ENCODE measurements around the gene KAZN.

The KAZN gene

DNA sequence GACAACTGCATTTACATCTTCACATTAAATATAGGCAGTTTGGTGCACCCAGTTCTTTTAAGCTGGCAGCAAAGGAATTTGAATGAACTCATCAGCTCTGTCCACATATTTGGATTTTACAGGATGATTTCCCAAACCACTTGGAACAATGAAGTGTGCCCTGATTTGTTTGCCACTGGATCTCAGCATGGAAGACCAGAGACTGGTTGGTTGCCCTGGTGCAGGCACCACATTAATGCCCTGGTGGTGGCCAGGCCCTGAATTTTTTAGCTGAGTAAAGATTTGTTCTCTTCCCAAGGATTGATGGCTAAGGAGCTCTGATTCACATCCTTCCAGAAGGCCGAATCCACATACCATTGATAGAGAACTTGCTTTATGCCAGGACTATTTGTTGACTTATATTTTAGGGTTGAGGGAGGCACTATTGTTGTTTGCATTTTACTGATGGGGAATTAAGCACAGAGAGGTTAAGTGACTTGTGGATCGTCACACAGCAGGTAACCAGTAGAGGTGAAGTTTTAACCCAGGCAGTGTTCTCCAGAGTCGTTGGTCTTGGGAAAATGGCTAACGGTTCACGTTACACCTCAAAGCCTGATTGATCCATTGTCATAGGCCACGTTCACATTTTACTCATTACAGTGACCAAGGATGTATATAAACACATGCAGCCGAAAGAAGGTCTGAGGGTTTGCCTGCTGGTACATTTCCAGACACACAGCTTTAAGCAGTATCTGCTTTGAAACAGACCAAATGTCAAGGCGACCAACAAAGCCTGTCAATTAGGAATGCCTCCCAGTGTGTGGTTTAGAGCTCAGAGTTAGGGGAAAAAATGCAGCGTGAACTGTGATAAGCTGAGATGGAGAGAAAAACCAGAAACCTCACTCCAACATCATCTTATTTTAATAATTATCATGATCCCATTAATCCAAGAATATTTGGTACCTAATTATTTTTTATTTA lies 50.7 kb downstream of the KAZN start:
- DNase-seq = no peak

DNA sequence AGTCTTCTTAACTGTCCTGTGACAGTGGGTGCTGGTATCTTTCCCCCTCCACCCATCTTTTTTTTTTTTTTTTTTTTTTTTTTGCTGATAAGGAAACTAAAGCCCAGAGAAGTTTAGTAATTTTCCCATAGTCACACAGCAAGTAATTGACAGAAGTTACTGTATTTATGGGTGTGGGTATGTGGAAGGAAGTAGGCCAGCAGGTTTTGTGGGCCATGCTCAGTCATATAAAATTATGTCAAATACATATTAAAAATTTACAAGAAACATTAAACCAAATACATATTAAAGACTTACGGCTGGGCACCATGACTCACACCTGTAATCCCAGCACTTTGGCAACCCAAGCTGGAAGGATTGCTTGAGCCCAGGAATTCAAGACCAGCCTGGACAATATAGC lies 51.5 kb downstream of the KAZN start:
- no peak for DNase-seq

DNA sequence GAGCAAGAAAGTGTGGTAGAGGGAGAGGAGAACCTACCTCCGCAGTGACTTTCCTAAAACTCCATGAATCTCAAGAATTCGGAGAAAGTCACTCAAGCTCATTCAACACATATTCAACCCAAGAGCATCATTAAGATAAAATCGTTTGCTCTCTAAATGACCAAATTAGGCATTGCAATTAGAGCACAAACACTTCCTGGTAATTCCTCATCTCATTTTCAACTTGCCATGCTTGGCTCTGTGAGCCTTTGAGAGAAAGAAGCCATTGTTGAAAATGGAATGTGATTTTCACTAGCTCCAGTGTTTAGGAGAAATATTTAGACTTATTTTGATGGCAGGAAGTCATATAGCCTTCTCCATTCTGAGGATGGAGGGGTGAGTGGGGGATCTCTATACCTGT lies 52.5 kb downstream of the KAZN start:
- no peak for DNase-seq

DNA sequence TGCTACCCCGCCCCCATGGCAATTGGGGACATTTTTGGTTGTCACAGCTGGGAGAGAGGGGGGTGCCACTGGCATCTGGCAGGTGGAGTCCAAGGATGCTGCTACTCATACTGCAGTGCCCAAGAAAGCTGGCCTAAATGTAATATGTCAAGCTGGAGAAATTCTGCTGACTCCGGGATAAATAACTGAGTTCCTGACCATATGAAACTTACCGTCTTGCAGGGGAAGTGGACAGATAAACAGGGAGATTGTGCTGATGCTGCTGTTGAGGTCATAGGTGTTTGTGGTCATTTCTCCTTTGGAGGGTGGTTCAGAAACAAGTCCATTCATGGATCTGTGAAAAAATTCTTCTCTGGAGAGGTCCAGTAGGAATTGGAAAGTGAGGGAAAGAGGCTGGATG lies 54.4 kb downstream of the KAZN start:
- DNase-seq = no peak

DNA sequence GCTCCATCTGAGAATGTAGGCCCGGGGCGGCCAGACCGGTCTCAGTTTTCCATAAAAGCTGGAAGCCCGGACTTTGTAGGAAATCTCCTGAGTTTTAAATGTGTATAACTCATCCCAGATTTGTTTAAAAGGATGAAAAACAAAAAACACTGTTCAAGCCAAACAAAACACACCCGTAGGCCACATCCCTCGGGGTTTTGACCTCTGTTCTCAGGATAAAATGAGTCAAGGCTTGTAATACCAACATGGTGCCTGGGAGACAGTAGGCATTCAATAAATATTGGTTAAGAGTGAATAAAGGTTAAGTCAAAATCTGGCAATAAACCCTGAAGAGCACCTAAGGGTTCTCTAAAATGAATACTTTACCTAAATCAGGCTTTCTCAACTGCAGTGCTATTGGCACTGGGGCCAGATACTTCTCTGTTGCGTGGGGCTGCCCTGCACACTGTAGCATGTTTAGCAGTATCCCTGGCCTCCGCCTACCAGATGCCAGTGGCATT lies 55.0 kb downstream of the KAZN start:
- DNase-seq = no peak

DNA sequence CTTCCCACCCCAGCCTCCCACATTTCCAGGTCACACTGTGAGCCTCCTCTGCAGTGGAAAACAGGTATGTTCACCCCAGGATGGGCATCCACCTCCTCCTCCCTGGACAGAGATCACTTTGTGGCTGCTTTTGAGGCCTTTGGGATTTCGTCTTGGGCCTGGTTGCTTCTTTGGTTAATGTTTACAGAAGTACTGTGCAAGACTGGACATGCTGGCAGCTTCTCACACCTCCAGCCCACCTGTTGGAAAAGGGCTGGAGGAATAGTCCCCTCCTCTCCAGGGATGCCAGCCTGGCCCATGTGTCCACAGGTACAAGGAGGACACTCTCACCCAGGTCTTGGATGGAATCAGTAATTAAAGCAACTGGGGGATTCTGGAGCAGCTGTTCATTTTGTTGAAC lies 56.1 kb downstream of the KAZN start:
- no peak for DNase-seq

DNA sequence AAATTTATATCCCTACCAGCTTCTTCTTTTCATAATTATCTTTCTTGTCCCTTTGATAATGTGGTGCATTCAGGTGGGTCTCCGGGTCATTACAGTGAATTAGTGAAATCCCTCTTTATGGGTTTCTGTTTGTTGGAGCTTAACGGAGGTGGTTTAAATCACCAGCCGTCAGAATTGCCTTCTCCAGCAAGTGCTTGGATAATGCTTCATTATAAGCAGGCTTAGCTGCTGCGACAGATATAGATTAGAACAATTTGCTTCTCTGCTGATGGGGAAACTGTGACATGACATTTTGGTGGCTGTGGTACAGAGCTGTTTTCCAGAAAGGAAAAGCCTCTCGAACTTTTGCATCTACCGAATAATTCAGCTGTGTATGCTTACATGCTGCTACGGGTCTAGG lies 56.9 kb downstream of the KAZN start:
- no peak for DNase-seq

DNA sequence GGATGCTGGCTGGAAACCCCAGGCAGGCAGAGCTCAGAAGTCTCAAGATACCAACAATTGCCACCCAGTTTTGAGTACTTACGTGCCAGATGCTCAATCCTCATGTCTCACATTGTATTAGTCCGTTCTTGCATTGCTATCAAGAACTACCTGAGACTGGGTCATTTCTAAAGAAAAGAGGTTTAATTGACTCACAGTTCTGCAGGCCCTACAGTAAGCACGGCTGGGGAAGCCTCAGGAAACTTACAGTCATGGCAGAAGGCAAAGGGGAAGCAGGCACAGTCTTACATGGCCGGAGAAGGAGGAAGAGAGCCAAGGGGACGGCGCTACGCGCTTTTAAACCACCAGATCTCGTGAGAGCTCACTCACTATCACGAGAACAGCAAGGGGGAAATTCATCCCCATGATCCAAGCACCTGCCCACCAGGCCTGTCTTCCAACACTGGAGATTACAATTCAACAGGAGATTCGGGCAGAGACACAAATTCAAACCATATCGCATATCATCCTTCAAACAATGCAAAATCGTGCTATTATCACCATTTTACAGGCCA lies 58.0 kb downstream of the KAZN start:
- no peak for DNase-seq

DNA sequence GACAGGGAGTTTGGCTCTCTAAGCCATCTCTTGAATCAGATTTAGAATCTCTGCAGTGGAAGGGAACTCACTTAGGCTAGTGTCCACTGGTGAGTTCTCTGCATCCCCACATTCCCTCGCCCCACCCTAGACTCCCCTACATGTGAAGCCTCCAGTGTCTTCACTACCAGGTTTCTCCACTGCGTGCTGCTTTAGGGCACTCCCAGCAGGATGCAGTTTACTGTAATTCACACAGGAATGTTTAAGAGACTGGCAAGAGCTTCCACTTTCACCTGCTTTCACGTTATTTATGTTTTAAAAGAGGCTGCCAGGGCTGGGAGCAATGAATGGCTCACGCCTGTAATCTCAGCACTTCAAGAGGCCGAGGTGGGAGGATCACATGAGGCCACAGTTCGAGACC lies 60.2 kb downstream of the KAZN start:
- no peak for DNase-seq

DNA sequence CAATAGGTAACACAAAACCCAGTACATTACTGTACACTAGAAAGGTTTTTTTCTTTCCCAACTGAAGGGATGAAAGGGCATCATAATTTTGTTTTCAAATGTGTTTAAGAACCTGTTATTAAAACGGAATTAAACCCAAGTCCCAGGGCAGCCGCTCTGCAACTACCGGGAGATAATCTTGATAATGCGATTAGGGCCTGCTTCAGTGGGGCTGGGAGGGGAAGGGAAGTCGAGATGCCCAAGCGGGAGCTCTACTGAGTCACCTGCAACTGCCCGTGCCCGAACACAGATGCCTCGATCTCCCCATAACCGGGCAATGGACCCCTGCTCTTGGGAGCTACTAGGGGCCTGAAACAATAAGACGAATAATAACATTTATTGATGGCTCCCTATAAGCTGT lies 61.4 kb downstream of the KAZN start:
- no peak for DNase-seq

DNA sequence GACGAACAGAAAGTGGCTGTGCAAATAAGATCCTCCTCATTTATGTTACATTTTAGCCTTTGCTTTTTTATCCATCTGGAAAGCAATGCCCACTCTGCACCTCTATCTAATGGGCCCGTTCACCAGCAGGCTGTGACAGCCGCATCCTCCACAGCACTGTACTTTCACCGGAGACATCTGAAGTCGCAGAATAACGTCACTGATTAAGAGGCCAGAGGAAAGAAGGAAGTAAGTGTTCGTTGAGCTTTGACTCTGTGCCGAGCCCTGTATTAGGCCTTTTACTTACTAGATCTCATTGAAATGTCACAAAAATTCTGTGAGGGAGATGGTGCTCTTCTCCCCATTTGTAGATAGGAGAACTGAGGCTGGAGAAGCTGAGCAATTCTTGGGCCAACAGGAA lies 62.3 kb downstream of the KAZN start:
- no peak for DNase-seq

DNA sequence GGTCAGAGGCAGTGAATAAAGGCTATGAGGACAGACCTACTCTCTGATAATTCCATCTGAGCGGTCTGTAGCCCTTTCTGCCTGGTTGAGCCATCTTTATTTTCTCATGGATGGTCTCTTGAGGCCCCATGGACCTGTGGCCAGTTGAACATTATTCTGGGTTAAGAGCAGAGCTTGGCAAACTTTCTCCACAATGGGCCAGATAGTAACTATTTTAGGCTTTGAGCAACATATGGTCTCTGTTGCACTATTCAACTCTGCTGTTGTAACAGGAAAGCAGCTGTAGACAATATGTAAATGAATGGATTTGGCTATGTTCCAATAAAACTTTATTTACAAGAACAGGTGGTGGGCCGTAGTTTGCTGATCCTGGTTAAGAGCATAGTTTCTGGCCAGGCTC lies 62.7 kb downstream of the KAZN start:
- DNase-seq = no peak

DNA sequence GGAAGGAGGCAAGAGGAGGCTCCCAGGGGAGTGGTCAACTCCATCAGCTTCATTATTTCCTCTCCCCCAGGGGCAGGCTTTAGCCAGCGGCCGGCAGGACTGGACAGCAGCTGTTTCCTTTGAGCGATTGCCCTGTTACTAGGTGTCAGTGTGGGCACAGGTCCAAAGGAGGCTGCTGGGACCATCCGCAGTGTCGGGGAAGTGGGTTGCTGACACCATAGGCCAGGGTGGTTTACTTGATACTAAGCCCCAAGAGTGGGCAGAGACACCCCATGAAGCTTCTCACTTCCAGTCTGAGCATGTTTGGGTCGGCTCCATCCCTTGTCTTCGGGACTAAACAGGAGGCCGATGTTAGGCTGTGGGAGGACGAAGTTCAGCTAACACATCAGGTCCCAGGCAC lies 63.6 kb downstream of the KAZN start:
- no peak for DNase-seq

DNA sequence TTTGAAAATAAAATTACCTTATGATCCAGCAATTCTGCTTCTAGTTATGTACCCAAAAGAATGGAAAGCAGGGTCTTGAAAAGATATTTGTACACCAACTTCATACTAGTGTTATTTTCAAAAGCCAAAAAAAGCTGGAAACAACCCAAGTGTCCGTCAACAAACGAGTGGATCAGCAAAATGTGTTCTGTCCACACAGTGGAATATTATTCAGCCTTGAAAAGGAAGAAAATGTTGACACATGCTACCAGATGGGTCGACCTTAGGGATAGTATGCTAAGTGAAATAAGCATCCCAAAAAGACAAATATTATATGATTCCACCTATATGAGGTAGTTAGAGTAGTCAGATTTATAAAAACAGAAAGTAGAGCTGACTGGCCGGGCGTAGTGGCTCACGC lies 65.3 kb downstream of the KAZN start:
- no peak for DNase-seq

DNA sequence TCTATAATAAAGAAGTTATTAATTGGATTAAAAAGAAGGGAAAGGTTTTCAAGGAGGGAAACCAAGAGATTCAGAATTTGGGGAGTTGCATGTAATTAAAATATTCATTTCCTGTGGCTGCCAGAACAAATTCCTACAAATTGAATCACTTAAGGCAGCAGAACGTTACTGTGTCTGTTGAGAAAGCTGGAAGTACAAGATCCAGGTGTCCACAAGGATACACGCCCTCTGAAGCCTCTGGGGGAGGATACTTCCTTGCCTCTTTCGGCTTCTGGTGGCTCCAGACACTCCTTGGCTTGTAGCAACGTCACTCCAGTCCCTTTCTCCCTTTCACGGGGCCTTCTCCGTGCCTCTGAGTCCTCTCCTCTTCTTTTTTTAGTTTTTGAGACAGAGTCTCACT lies 67.9 kb downstream of the KAZN start:
- DNase-seq = no peak

DNA sequence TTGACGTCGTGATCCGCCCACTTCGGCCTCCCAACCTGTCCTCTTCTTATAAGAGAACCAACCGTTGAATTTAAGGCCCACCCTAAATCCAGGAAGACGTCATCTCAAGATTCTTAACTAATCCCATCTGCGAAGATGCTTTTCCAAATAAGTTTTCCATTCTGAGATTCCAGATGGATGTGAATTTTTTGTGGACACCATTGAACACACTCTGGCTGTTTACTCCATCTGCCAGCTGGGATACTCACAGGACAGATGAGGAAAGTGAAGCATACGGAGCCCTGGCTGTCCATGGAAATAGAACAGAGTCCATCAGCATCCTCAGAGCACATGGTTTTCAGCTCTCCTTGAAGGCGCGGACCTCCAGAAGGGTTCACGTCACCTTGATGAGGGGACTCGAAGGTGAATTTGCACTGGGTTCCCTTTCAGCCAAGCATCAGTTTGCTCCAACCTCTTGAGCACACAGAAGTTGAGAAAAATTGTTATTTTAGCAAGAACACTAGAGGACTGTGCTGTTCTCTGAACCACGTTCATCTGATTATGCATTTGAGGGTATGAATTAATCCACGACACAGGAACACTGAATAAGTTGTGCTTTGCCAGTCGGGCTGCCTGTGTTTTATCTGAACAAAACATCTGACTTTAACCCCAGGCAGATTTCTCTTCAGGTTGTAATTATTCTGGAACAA lies 68.6 kb downstream of the KAZN start:
- DNase-seq = no peak

DNA sequence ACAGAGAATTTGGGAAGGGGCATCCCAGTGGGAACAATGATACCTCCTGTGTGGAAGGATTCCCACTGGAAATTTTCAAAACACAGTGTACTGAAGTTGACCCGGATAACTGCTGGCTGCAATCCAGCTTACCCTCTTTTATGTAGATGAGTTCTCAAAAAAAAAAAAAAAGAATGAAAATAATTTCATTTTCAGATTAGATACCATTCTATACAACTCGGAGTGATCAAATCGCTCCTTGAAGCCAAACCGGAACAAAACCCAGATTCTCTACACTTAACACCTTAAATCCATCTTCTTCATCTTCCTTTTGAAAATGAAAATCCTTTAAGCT lies 69.1 kb downstream of the KAZN start:
- no peak for DNase-seq

DNA sequence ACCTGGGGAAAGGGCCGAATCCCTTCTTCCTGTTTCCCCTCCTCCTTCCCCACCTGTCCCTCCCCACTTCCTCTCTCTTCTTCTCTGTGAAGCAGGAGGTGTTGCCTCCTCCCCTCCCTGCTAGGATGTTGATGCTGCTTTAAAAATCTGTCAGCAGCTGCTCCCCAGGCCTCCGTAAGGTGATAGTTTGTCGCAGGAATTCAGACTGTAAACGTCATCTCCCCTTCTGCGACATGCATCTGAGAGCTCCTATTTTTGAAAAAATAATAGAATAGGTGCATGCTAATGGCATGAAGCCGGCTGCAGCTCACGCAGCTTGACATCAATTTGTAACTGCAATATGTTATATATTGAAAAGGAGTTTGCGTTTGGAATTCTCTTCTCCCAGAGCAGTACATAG lies 70.1 kb downstream of the KAZN start:
- DNase-seq = no peak

DNA sequence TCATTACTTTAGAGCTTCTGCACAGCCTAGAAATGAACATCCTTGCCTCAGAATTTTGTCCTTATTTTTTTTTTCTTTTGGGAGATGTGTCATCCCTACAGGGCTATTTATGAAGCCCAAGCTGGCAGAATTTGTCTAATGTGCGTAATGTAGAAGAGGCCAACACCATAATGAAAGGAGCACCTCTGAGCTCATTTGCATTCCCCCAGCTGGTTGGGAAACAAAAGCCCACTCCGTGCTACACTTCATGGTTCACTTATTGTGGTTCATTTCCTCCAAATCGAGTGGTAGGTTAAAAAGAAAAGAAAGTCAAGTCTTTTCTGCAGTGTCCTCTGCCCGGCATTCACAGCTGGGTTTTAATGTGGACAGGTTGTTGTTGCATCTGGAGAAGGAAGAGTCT lies 73.5 kb downstream of the KAZN start:
- no peak for DNase-seq

DNA sequence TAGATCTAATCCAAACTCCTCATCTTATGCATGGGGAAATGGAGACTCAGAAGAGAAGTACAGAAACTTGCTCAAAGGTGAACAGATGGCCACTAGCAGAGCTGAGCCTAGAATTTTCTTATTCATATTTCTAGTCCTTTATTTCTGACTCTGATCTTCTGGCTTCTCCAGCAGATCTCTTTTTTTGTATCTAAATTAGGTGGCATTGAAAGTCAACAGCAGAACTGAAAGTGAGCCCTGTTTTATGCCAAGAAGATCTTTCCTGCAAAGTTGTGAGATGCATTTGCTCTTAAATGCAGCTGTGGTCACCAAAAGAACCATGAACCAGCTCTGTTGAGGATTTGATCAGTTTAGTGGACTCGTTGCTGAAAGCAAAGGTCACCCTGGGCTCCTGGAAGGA lies 75.5 kb downstream of the KAZN start:
- DNase-seq = no peak

DNA sequence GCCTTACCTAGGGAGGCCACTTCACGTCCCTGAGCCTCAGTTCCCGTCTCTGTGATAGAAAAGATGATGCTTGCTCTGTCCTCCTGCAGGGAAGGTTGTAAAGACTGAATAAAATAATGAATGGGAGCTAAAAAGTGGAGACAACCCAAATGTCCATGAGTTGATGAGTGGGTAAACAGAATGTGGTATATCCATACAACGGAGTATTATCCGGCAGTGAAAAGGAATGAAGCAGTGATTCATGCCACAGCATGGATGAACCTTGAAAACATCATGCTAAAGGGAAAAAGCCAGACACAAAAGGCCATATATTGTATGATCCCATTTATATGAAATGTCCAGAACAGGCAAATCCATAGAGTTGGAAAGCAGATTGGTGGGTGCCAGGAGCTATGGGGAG lies 77.9 kb downstream of the KAZN start:
- no peak for DNase-seq

DNA sequence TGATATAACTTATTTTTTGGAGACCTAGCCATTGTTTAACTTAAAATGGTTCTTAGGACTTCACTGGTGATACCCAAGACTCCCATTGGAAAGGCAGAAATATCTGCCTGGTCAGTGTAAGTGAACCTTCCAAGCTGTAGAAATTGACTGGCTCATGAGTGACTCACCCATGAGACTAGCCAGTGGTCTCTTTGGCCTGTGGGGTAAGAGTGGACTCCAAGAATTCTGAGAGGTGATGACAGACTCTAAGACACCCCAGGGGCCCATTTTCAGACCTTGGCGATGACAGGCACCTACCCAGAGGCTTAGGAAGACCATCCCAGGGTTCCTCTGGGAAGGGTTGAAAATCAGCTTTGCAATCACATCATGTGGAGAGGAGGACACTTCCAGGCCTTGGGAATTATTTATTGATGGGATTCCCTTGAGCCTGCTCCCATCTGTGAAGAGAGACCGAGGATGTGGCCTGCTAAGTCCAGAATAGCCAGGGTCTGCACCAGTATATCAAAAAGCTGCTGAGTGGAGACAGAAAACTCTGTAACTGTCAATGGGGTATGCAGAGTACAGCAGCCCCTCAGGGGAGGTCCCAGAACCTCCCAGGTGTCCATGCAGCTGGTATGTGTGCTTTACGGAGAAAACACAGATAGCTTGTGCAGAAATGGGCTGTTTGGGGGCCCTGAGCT lies 78.9 kb downstream of the KAZN start:
- no peak for DNase-seq

DNA sequence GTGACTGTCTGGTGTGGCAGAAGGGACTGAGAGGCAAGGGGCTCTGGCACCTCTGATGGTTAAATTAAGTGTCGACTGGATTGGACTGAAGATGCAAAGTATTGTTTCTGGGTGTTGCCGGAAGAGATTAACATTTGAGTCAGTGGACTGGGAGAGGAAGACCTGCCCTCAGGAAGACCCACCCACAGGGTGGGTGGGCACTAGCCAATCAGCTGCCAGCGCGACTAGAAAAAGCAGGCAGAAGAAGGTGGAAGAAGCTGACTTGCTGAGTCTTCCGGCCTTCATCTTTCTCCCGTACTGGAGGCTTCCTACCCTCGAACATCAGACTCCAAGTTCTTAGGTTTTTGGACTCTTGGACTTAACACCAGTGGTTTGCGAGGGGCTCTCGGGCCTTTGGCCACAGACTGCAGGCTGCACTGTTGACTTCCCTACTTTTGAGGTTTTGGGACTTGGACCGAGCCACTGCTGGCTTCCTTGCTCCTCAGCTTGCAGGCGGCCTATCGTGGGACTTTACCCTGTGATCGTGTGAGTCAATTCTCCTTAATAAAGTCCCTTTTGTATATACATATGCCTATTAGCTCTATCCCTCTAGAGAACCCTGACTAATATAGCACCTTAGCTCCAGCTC lies 79.6 kb downstream of the KAZN start:
- no peak for DNase-seq
